Measurements from ENCODE around the gene GATAD2B.
A peak's percentile ranks its signal among the peaks of the same experiment; 100 is the strongest.

GATAD2B gene

GRCh38 chr1:153827168-153827964 is 95.4 kb downstream of the GATAD2B start:
- DNase-seq: no peak

- DNase-seq: no peak
Observed at GRCh38 chr1:153818876-153819275, 103.9 kb downstream of the GATAD2B start.

- no peak for DNase-seq
Observed at GRCh38 chr1:153816283-153816889, 106.4 kb downstream of the GATAD2B start.

GRCh38 chr1:153805886-153806719 is 116.7 kb downstream of the GATAD2B start:
- no peak for DNase-seq

GRCh38 chr1:153805042-153805745 is 117.6 kb downstream of the GATAD2B start:
- no peak for DNase-seq

- no peak for DNase-seq
Observed at GRCh38 chr1:153804112-153804511, 118.7 kb downstream of the GATAD2B start.

- DNase-seq: no peak
Observed at GRCh38 chr1:153803470-153804056, 119.2 kb downstream of the GATAD2B start.

- no peak for DNase-seq
Observed at GRCh38 chr1:153801786-153802697, 120.7 kb downstream of the GATAD2B start.

- DNase-seq: no peak
Observed at GRCh38 chr1:153801028-153801625, 121.6 kb downstream of the GATAD2B start.

GRCh38 chr1:153800516-153800915 is 122.3 kb downstream of the GATAD2B start:
- DNase-seq: no peak

- no peak for DNase-seq
Observed at GRCh38 chr1:153799566-153800465, 123.0 kb downstream of the GATAD2B start.

- DNase-seq: no peak
Observed at GRCh38 chr1:153799016-153799415, 123.8 kb downstream of the GATAD2B start.

GRCh38 chr1:153798468-153798780 is 124.3 kb downstream of the GATAD2B start:
- DNase-seq: no peak

- peak; percentile 63 for DNase-seq
Observed at GRCh38 chr1:153796786-153797659, 125.7 kb downstream of the GATAD2B start.

- DNase-seq: no peak
Observed at GRCh38 chr1:153795934-153796785, 126.6 kb downstream of the GATAD2B start.

- DNase-seq: no peak
Observed at GRCh38 chr1:153795330-153795837, 127.4 kb downstream of the GATAD2B start.

- no peak for DNase-seq
Observed at GRCh38 chr1:153794624-153795329, 128.0 kb downstream of the GATAD2B start.
